Stomach (tissue), 9 donors: ENCODE results near the gene CREBBP. TPM values are rescaled to one million over a fixed set of nuclear protein-coding genes. Genes with fewer than 3 reads are reported as not detected.

ENCODE experiments used
- DNase-seq, 2 donors: peaks; one replicate each; pipeline versions ENCODE4 v3.0.0 to v3.0.0-alpha.2; 2013 to 2019
- H3K27ac ChIP-seq, 5 donors: fragments of 200-600 bp in 4 of 5; sonication (generic) in 4 of 5; one replicate each; pipeline ENCODE4 v1.5.1; 2013 to 2019; ENCODE audit warnings: mild to moderate bottlenecking in 1 of 5, moderate library complexity in 1 of 5
- H3K27me3 ChIP-seq, 3 donors: fragments of 200-600 bp; sonication (generic); one replicate each; pipeline ENCODE4 v1.5.1; 2017 to 2019; ENCODE audit warnings: mixed run types in 1 of 3
- H3K36me3 ChIP-seq, 4 donors: fragments of 200-600 bp; sonication (generic); 1 replicate in 3 of 4; 2 replicates in 1 of 4; pipeline ENCODE4 v1.5.1; 2016 to 2019
- H3K4me1 ChIP-seq, 4 donors: fragments of 200-600 bp; sonication (generic); one replicate each; pipeline ENCODE4 v1.5.1; 2016 to 2019
- H3K4me3 ChIP-seq, 4 donors: fragments of 200-600 bp; sonication (generic) in 3 of 4; one replicate each; pipeline ENCODE4 v1.5.1; 2016 to 2019; ENCODE audit warnings: mild to moderate bottlenecking in 1 of 4
- H3K9me3 ChIP-seq, 4 donors: fragments of 200-600 bp; sonication (generic); one replicate each; pipeline ENCODE4 v1.5.1; 2016 to 2019
- EP300 ChIP-seq: sonication (generic); formaldehyde crosslinking; IDR thresholded peaks from one replicate; pipeline ENCODE4 v1.6.1; 2017; ENCODE audit warnings: antibody characterized with exemption
- POLR2A ChIP-seq, 4 donors: fragments of 450-650 bp; IDR thresholded peaks; one replicate each; pipeline ENCODE4 v1.6.1; 2016; ENCODE audit warnings: antibody characterized with exemption in 4 of 4, control low read depth in 2 of 4, mild to moderate bottlenecking in 1 of 4, moderate library complexity in 1 of 4
- POLR2AphosphoS5 ChIP-seq, 3 donors: sonication (generic); formaldehyde crosslinking; IDR thresholded peaks; one replicate each; pipeline ENCODE4 v1.6.1; 2016; ENCODE audit warnings: antibody characterized with exemption in 3 of 3
- WGBS, 5 donors: extraction: QIAGEN DNeasy Blood & Tissue Kit in 3 of 5; methylation state at CpG; one replicate each; pipeline versions ENCODE4 v1.1.5 to v1.1.7; 2013 to 2018; 5-methylcytosine and 5-hydroxymethylcytosine counted together
- intact Hi-C: fragments of 100-400 bp; cut with DNase I; formaldehyde crosslinking; loops from one replicate; pipeline ENCODE4 v1.15.1; 2023; ENCODE audit warnings: low total_unique reads
- polyA plus RNA-seq, 3 donors: library from polyadenylated mRNA; stranded (reverse); fragments of 200-250 nt; gene quantifications; one replicate each; pipeline ENCODE4 v1.2.3, GENCODE V29; 2013
- total RNA-seq, 5 donors: library from RNA; depleted of rRNA; stranded (reverse); fragments of >200 nt; gene quantifications; one replicate each; pipeline versions ENCODE4 v1.1.0 to v1.2.3, GENCODE V29; 2014 to 2016
- TF ChIP-seq, protein P1 (sequence below), 7 experiments: fragments of 450-650 bp in 4 of 7; fragments of 200-600 bp in 3 of 7; sonication (generic) in 3 of 7; IDR thresholded peaks; one replicate each; pipeline ENCODE4 v1.5.1; 2016 to 2019; ENCODE audit warnings: antibody characterized with exemption in 7 of 7, control low read depth in 2 of 7, mild to moderate bottlenecking in 1 of 7
- donor health status: healthy with polysubstance abuse.
- donor health status: Bipolar disorder and iron deficiency.
- donor health status: healthy.

CREBBP gene
- total and polyA plus RNA-seq, 8 donors: 6.7 to 116 (median 75.9) TPM

DNA sequence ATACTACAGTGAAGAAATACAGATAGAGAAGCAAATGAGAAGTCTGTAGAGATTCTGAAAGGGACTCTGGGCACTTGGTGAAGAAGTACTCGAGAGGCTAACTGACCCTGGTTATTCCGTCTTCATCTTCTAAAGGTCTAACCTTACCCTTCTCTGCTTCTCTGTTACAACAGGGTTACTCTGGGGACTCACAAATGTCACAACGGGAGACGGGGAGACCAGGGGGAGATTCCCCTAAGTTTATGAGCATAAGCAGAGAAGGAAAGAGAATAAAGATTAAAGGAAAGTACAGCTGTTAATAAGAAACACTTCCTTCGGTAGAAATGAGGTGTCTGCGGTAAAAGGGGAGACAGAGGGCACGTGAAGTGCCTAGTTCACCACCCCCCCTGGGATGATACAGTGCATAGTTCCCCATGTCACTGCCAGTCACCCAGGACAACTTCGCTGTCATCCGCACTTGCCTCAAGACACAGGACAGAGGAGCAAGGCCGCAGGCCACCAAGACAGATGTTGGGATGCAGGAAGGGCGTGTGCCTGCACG, 88.0 kb downstream of the CREBBP start:
- no peak for DNase-seq
- TF ChIP-seq POLR2A (IDR thresholded peaks at IDR 0.05) (no peak), POLR2AphosphoS5 (IDR thresholded peaks at IDR 0.05) (no peak), EP300 (no peak)
- TF ChIP-seq, protein P1, sequence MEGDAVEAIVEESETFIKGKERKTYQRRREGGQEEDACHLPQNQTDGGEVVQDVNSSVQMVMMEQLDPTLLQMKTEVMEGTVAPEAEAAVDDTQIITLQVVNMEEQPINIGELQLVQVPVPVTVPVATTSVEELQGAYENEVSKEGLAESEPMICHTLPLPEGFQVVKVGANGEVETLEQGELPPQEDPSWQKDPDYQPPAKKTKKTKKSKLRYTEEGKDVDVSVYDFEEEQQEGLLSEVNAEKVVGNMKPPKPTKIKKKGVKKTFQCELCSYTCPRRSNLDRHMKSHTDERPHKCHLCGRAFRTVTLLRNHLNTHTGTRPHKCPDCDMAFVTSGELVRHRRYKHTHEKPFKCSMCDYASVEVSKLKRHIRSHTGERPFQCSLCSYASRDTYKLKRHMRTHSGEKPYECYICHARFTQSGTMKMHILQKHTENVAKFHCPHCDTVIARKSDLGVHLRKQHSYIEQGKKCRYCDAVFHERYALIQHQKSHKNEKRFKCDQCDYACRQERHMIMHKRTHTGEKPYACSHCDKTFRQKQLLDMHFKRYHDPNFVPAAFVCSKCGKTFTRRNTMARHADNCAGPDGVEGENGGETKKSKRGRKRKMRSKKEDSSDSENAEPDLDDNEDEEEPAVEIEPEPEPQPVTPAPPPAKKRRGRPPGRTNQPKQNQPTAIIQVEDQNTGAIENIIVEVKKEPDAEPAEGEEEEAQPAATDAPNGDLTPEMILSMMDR (IDR thresholded peaks at IDR 0.05): no peak
- WGBS, 5 donors: 86 to 91% (median 89%) methylated on average over 12 of the region's 12 CpGs
- no peak overlapping the region for H3K27ac ChIP-seq
- H3K4me1 ChIP-seq: peaks cover 13 to 57% (median 32%) of the 10 kb centered on the region in 4 donors
- H3K36me3 ChIP-seq: peaks cover 40 to 58% (median 52%) of the 10 kb centered on the region in 4 donors
- H3K9me3 ChIP-seq: no peaks in the 10 kb centered on the region
- H3K27me3 ChIP-seq: no peaks in the 10 kb centered on the region
- no peak overlapping the region for H3K4me3 ChIP-seq
- intact Hi-C loops: no loop called here

DNA sequence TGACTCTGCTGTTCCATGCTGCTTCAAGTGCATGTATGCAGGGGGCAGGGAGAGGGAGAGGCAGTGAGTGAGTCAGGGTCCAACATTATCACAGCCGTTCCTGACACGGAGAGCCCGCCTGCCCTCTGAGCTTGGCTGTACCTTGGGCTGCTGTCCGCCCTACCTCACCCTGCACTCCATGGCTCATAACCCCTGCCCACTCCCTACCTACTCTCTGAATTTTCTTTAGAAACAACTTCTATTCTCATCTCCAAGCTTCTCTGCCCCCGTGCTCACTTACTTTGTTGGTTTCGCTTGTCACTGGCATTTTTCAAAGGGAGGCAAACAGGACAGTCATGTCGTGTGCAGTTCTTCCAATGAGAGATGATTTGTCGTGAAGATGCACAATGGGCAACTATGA, 88.8 kb downstream of the CREBBP start:
- no peak for TF ChIP-seq POLR2AphosphoS5 (IDR thresholded peaks at IDR 0.05)
- no peak for TF ChIP-seq EP300
- TF ChIP-seq POLR2A (IDR thresholded peaks at IDR 0.05): no peak
- TF ChIP-seq, protein P1 (IDR thresholded peaks at IDR 0.05): no peak
- no peak for DNase-seq
- H3K27ac ChIP-seq: no peak overlapping the region
- no peaks in the 10 kb centered on the region for H3K9me3 ChIP-seq
- H3K36me3 ChIP-seq: peaks cover 40 to 67% (median 59%) of the 10 kb centered on the region in 4 donors
- H3K27me3 ChIP-seq: no peaks in the 10 kb centered on the region
- intact Hi-C loops: no loop called here
- 93 to 98% (median 95%) methylated on average over 8 of the region's 8 CpGs for WGBS, 5 donors
- peaks cover 13 to 49% (median 28%) of the 10 kb centered on the region in 4 donors for H3K4me1 ChIP-seq
- H3K4me3 ChIP-seq: no peak overlapping the region

DNA sequence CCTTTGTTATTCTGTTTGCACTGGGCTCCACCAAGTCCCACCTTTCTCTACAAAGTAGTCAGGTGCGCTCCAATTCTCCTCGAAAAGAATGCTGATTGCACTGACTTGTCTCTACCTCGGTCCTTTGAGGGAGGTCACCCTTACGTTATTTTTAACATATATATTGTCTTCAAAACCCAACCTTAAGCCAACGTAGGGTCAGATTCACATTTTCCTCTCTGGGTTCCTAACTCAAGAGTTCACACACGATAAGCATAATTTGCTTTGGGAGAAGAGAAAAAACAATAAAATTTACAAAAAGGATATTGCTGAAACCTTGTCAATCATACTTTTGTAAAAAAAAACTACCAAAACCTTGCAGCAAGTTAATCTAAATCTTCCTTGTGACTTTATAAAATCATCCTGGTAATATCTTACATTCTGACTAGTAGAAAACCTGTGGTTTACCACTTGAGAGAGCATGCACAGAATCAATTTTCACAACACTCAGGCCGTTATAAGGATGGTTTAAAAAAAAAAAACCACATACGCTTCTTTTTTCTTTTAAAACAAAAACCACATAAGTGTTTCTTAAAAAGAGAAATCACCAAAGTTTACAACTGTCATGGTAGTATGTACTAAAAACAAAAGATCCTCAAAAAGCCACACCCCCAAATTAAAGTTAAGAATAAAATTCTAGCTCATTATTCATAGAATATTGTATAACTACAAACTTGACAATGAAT, 91.0 kb downstream of the CREBBP start:
- intact Hi-C loops: no loop called here
- H3K36me3 ChIP-seq: peaks cover 40 to 88% (median 77%) of the 10 kb centered on the region in 4 donors

DNA sequence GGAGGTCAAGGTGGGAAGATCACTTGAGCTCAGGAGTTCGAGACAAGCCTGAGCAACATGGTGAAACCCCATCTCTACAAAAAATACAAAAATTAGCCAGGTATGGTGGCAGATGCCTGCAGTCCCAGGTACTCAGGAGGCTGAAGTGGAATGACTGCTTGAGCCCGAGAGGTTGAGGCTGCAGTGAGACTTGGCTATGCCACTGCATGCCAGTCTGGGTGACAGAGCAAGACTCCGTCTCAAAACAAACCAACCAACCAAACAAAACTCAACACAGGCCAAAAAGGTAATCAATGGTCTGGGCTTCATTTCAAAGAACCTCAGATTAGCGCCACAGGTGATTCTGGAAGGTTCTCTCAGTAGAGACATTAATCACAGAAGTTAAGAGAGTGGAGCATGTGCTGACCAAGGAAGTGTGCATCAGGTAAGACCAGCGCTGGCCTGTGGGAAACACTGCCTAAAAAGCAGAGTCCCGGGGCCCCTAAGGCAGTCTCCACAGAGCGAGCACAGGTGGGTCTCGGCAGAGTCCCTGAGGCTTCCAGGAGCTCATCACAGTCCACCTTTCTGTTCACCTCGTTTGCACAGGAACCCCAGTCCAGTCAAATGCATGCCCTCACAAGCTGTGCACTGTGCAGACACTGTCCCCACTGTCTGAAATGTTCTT, 91.7 kb downstream of the CREBBP start:
- H3K9me3 ChIP-seq: no peaks in the 10 kb centered on the region
- WGBS, 5 donors: 74 to 86% (median 77%) methylated on average over 9 of the region's 9 CpGs
- peaks cover 40 to 94% (median 79%) of the 10 kb centered on the region in 4 donors for H3K36me3 ChIP-seq
- H3K27ac ChIP-seq: no peak overlapping the region
- H3K4me3 ChIP-seq: no peak overlapping the region
- intact Hi-C loops: no loop called here
- TF ChIP-seq EP300 (no peak), POLR2AphosphoS5 (IDR thresholded peaks at IDR 0.05) (no peak), POLR2A (IDR thresholded peaks at IDR 0.05) (no peak)
- TF ChIP-seq, protein P1 (IDR thresholded peaks at IDR 0.05): no peak
- no peaks in the 10 kb centered on the region for H3K27me3 ChIP-seq
- peaks cover 8 to 22% (median 13%) of the 10 kb centered on the region in 4 donors for H3K4me1 ChIP-seq
- DNase-seq: no peak

More for the DNA sequence above, 91.0 kb downstream of the CREBBP start:
- 71 to 85% (median 80%) methylated on average over 8 of the region's 8 CpGs for WGBS, 5 donors
- Histone ChIP-seq H3K27me3 (no peaks in the 10 kb centered on the region), H3K4me3 (no peak overlapping the region), H3K9me3 (no peaks in the 10 kb centered on the region), H3K4me1 (peaks cover 9 to 27% (median 15%) of the 10 kb centered on the region in 4 donors), H3K27ac (no peak overlapping the region)
- no peak for DNase-seq
- no peak for TF ChIP-seq EP300
- TF ChIP-seq, protein P1 (IDR thresholded peaks at IDR 0.05): no peak
- no peak for TF ChIP-seq POLR2A (IDR thresholded peaks at IDR 0.05)
- no peak for TF ChIP-seq POLR2AphosphoS5 (IDR thresholded peaks at IDR 0.05)
